B cell (primary cell): ENCODE measurements around the gene CACNA2D3. TPM values are rescaled to one million over a fixed set of nuclear protein-coding genes. Genes with fewer than 3 reads are reported as not detected.

ENCODE experiments used
- ATAC-seq: fragments of 200-7000 bp; cut with Tn5 transposase; one replicate; pipeline ENCODE4 v1.10.0; 2021; ENCODE audit warnings: low read depth, mild to moderate bottlenecking, moderate number of reproducible peaks, moderate library complexity
- CTCF ChIA-PET: fragments of 350-600 bp; sonication (Branson Sonifier 250); formaldehyde crosslinking; loops from one replicate; lab custom pipeline; 2021; ENCODE audit warnings: antibody characterized with exemption, inconsistent platforms; lab: Charles Lee
- POLR2A ChIA-PET: fragments of 350-600 bp; sonication (Branson Sonifier 250); formaldehyde crosslinking; loops from one replicate; lab custom pipeline; 2021; ENCODE audit warnings: antibody characterized with exemption; lab: Charles Lee
- DNase-seq: peaks from one replicate; pipeline ENCODE4 v3.0.0; 2013
- H2AFZ ChIP-seq: 2 replicates; pipeline ENCODE4 v1.6.1; 2012; ENCODE audit warnings: mild to moderate bottlenecking, low read depth, low read length; ENCODE audit not compliant: insufficient read depth, poor library complexity, severe bottlenecking
- H3K27ac ChIP-seq, 2 donors: 1 replicate in 1 of 2; 2 replicates in 1 of 2; pipeline ENCODE4 v1.5.1; 2012 to 2013; ENCODE audit warnings: low read length in 2 of 2, mild to moderate bottlenecking in 2 of 2, moderate library complexity in 1 of 2
- H3K27me3 ChIP-seq, 4 experiments: fragments of 200-600 bp in 1 of 4; sonication (generic) in 1 of 4; replicated peaks in 1 of 4; 1 replicate in 2 of 4; 2 replicates in 2 of 4; pipeline versions ENCODE4 v1.6.1 to v1.7.0; 2013 to 2016; ENCODE audit warnings: low read length in 3 of 4, mild to moderate bottlenecking in 2 of 4, mixed read lengths in 1 of 4, moderate library complexity in 1 of 4; ENCODE audit not compliant: insufficient read depth in 4 of 4, control insufficient read depth in 3 of 4; ENCODE audit errors: control extremely low read depth in 1 of 4
- H3K36me3 ChIP-seq, 2 experiments: replicated peaks in 1 of 2; 1 replicate in 1 of 2; 2 replicates in 1 of 2; pipeline versions ENCODE4 v1.6.1 to v1.7.1; 2013; ENCODE audit warnings: low read length in 1 of 2; ENCODE audit not compliant: insufficient read depth in 2 of 2, control insufficient read depth in 1 of 2; ENCODE audit errors: control extremely low read depth in 1 of 2, extremely low read depth in 1 of 2
- H3K4me1 ChIP-seq, 2 donors: fragments of 200-600 bp in 1 of 2; sonication (generic) in 1 of 2; 1 replicate in 1 of 2; 2 replicates in 1 of 2; pipeline versions ENCODE4 v1.5.1 to v1.6.1; 2013 to 2017; ENCODE audit warnings: low read length in 2 of 2; ENCODE audit not compliant: control insufficient read depth in 2 of 2, insufficient read depth in 2 of 2
- H3K4me2 ChIP-seq: replicated peaks from 2 replicates; pipeline ENCODE3; 2012; ENCODE audit warnings: mild to moderate bottlenecking, low read depth, low read length; ENCODE audit not compliant: poor library complexity, severe bottlenecking
- H3K4me3 ChIP-seq, 5 experiments: fragments of 200-600 bp in 1 of 5; sonication (generic) in 1 of 5; 1 replicate in 3 of 5; 2 replicates in 2 of 5; pipeline versions ENCODE4 v1.5.1 to v1.7.0; 2011 to 2016; ENCODE audit warnings: low read length in 4 of 5, mild to moderate bottlenecking in 4 of 5, low read depth in 2 of 5, control low read depth in 1 of 5, moderate library complexity in 1 of 5; ENCODE audit not compliant: insufficient read depth in 1 of 5; ENCODE audit errors: control extremely low read depth in 1 of 5, extremely low read depth in 1 of 5
- H3K79me2 ChIP-seq: fragments of 200-600 bp; sonication (generic); one replicate; pipeline ENCODE4 v1.6.0; 2016; ENCODE audit warnings: low read length; ENCODE audit not compliant: control insufficient read depth, insufficient read depth
- H3K9ac ChIP-seq: fragments of 200-600 bp; sonication (generic); 2 replicates; pipeline ENCODE4 v1.6.1; 2017; ENCODE audit warnings: mild to moderate bottlenecking, low read length, moderate library complexity
- H3K9me3 ChIP-seq, 3 donors: one replicate each; pipeline versions ENCODE4 v1.6.1 to v1.7.1; 2013; ENCODE audit warnings: low read length in 2 of 3; ENCODE audit not compliant: control insufficient read depth in 2 of 3, insufficient read depth in 1 of 3; ENCODE audit errors: control extremely low read depth in 1 of 3
- H4K20me1 ChIP-seq: 2 replicates; pipeline ENCODE4 v1.6.0; 2012; ENCODE audit warnings: mild to moderate bottlenecking, low read length; ENCODE audit not compliant: insufficient read depth, control insufficient read depth, poor library complexity, severe bottlenecking
- H3K27ac Mint-ChIP-seq: one replicate; pipeline ENCODE4 v1.8.0; 2021; ENCODE audit warnings: mixed read lengths
- H3K27me3 Mint-ChIP-seq: one replicate; pipeline ENCODE4 v1.8.0; 2021; ENCODE audit warnings: mixed read lengths
- H3K4me1 Mint-ChIP-seq: one replicate; pipeline ENCODE4 v1.8.0; 2021; ENCODE audit warnings: mixed read lengths
- H3K4me3 Mint-ChIP-seq: one replicate; pipeline ENCODE4 v1.8.0; 2021; ENCODE audit warnings: mixed read lengths
- H3K9me3 Mint-ChIP-seq: one replicate; pipeline ENCODE4 v1.8.0; 2022; ENCODE audit warnings: mixed read lengths; ENCODE audit not compliant: insufficient read depth
- CTCF ChIP-seq: fragments of 200-600 bp; IDR thresholded peaks from one replicate; pipeline ENCODE4 v1.8.0; 2022; ENCODE audit warnings: antibody characterized with exemption, mild to moderate bottlenecking
- EZH2 ChIP-seq: IDR thresholded peaks from 2 replicates; pipeline ENCODE4 v1.6.1; 2012; ENCODE audit warnings: borderline replicate concordance, low read depth, mild to moderate bottlenecking, moderate library complexity, low read length; ENCODE audit not compliant: insufficient read depth, poor library complexity, severe bottlenecking
- WGBS: methylation state at CpG from one replicate; pipeline ENCODE4 v1.1.5; 2013; ENCODE audit warnings: missing lambda C conversion rate; ENCODE audit not compliant: insufficient coverage; 5-methylcytosine and 5-hydroxymethylcytosine counted together
- intact Hi-C: fragments of 100-400 bp; cut with micrococcal nuclease; formaldehyde crosslinking; loops from one replicate; pipeline ENCODE4 v1.10.0; 2022
- polyA plus RNA-seq: library from polyadenylated mRNA; depleted of rRNA; stranded (reverse); fragments of >200 nt; gene quantifications from 2 replicates; pipeline ENCODE4 v1.2.3, GENCODE V29; 2012
- total RNA-seq, 2 donors: library from RNA; stranded (reverse); fragments of 120-200 nt in 1 of 2; gene quantifications; 1 replicate in 1 of 2; 2 replicates in 1 of 2; pipeline versions ENCODE4 v1.2.3 to v1.2.4, GENCODE V29; 2013 to 2022

The CACNA2D3 gene
- total and polyA plus RNA-seq, 2 donors (not counting 1 experiment from before 2014, with no cell fraction given), result not detected

- no peak overlapping the region for H3K9ac ChIP-seq
- Mint-ChIP-seq H3K27me3 (peaks cover 4% of the 10 kb centered on the region), H3K4me3 (no peak overlapping the region), H3K4me1 (no peaks in the 10 kb centered on the region), H3K27ac (no peak overlapping the region), H3K9me3 (no peaks in the 10 kb centered on the region)
- H3K9me3 ChIP-seq, result no peaks in the 10 kb centered on the region
- H4K20me1 ChIP-seq, result no peaks in the 10 kb centered on the region
- no peaks in the 10 kb centered on the region for H3K4me1 ChIP-seq
- no peak for ATAC-seq
- ChIA-PET CTCF (no interaction called here), POLR2A (no interaction called here)
- WGBS, result 96% methylated on average over 3 of the region's 5 CpGs
- H3K27me3 ChIP-seq, result no peaks in the 10 kb centered on the region
- H3K4me3 ChIP-seq, result no peak overlapping the region
- H2AFZ ChIP-seq, result no peak overlapping the region
- TF ChIP-seq CTCF (no peak), EZH2 (no peak)
- no peaks in the 10 kb centered on the region for H3K36me3 ChIP-seq
- no peak overlapping the region for H3K27ac ChIP-seq
- no peak for DNase-seq
- no peak overlapping the region for H3K4me2 ChIP-seq
- no peaks in the 10 kb centered on the region for H3K79me2 ChIP-seq
- intact Hi-C loops, result no loop called here
Measured at GRCh38 chr3:54378184-54378583, 255.8 kb downstream of the CACNA2D3 start.

GRCh38 chr3:54384279-54384678 lies 261.9 kb downstream of the CACNA2D3 start:
- ChIA-PET POLR2A (no interaction called here), CTCF (no interaction called here)
- no peak overlapping the region for H3K4me3 ChIP-seq
- H3K27ac Mint-ChIP-seq, result no peak overlapping the region
- no peak overlapping the region for H3K27ac ChIP-seq
- WGBS, result no CpG with 5 or more reads among the region's 1 CpG
- H2AFZ ChIP-seq, result no peak overlapping the region
- H3K79me2 ChIP-seq, result no peaks in the 10 kb centered on the region
- H3K4me3 Mint-ChIP-seq, result no peak overlapping the region
- no peak for TF ChIP-seq EZH2
- TF ChIP-seq CTCF, result no peak
- no peaks in the 10 kb centered on the region for H3K36me3 ChIP-seq
- no peaks in the 10 kb centered on the region for H3K9me3 Mint-ChIP-seq
- H3K9ac ChIP-seq, result no peak overlapping the region
- no peaks in the 10 kb centered on the region for H3K27me3 ChIP-seq
- no peaks in the 10 kb centered on the region for H3K4me1 Mint-ChIP-seq
- DNase-seq (no peak), ATAC-seq (no peak)
- H3K9me3 ChIP-seq, result no peaks in the 10 kb centered on the region
- no peak overlapping the region for H3K4me2 ChIP-seq
- no peaks in the 10 kb centered on the region for H4K20me1 ChIP-seq
- H3K27me3 Mint-ChIP-seq, result no peaks in the 10 kb centered on the region
- intact Hi-C loops, result no loop called here
- no peaks in the 10 kb centered on the region for H3K4me1 ChIP-seq
